GM19025 (cell line): Measurements from ENCODE around the gene ZNF500.
"Not testable (repeated sequence)": the region's sequence is repeated elsewhere in the genome, so short reads cannot be mapped to it uniquely, and the experiment has no call there.

Experiments
- ATAC-seq: cut with Tn5 transposase; IDR thresholded peaks from one replicate; pipeline ENCODE4 v1.9.1; 2021; ENCODE audit warnings: mild to moderate bottlenecking, low read depth, moderate library complexity; ENCODE audit not compliant: unreplicated experiment

ZNF500 gene

GRCh38 chr16:4796982-4797804, 30.2 kb upstream of the ZNF500 start:
- ATAC-seq = no peak

- no peak for ATAC-seq
Measured at GRCh38 chr16:4795828-4796572, 29.0 kb upstream of the ZNF500 start.

GRCh38 chr16:4795181-4795827, 28.3 kb upstream of the ZNF500 start, which contains the start of gene SMIM22:
SMIM22 (plus strand) TSS chr16:4795369; CDS start chr16:4795735, 366 bp downstream.
- ATAC-seq = no peak

GRCh38 chr16:4792951-4793513, 26.1 kb upstream of the ZNF500 start:
- ATAC-seq = no peak

- ATAC-seq = no peak
Measured at GRCh38 chr16:4790871-4791270, 23.9 kb upstream of the ZNF500 start.

- no peak for ATAC-seq
Measured at GRCh38 chr16:4790261-4790660, 23.3 kb upstream of the ZNF500 start.

DNA sequence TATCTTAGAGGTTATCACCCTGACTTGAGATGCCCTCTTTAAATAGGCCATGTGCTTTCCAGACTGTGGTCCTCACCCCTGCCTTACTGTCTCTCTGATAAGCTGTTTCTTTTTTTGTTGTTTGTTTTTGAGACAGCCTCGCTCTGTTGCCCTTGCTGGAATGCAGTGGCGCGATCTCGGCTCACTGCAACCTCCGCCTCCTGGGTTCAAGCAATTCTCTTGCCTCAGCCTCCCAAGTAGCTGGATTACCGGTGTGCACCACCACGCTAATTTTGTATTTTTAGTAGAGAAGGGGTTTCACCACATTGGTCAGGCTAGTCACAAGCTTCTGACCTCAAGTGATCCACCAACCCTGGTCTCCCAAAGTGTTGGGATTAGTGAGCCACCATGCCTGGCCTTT, 21.9 kb upstream of the ZNF500 start:
- ATAC-seq = no peak

GRCh38 chr16:4788489-4788889, 21.5 kb upstream of the ZNF500 start:
- ATAC-seq = no peak

DNA sequence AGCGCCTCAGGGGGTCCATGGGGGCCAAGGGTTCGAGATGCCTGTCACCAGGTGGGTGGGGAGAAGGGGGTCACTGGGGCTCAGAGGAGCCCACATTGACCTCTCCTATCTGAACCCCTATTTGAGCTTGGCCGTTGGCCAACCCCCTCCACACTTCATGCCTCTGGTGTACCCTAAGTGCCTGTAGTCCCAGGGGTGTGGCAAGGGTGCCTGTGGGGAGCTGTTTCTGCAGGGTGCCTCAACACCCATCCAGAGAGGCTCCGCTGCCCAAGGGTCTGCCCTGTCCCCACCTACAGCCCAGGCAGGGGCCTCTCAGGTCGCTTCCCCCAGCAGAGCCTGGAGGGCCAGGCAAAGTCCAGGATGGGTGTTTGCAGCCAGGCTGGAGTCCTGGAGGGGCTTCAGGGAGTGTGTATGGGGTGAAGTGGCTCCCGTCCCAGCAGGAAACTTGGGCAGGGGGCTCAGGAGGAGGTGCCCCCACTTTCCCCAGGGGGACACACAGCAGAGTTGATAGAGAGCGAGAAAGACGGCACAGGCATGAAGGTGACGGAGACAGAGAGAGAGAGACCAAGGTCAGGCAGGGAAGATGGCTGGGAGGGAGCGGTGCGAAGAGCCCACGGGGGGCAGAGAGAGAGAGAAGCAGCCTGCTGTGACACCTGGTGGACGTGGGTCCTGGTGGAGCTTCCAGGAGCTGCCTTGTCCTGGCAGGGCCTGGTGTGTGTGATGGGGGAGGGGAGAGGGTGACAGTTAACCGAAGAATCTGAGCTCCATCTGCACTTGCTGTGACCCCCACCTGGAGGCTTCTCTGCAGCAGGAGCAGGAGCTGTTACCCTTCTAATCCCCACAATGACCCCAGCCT, 20.9 kb upstream of the ZNF500 start, which contains the start of gene SEPTIN12:
Gene SEPTIN12, minus strand, starts transcription at position 719 of the 856 bp plus-strand sequence. Its CDS starts 700 bp downstream, at position 19.
- no peak for ATAC-seq

DNA sequence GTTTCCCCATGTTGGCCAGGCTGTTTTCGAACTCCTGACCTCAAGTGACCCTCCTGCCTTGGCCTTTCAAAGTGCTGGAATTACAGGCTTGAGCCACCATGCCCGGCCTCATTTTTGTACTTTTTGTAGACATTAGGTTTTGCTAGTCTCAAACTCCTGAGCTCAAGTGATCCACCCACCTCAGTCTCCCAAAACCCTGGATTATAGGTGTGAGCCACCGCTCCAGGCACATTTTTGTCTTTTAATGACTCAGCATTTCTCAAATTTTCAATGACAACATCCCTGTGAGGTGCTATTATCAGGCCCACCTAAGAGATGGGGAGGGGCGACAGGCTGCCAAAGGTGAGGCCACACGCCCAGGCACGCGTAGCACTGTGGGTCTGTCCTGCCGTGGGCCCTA, 20.1 kb upstream of the ZNF500 start:
- ATAC-seq = no peak

DNA sequence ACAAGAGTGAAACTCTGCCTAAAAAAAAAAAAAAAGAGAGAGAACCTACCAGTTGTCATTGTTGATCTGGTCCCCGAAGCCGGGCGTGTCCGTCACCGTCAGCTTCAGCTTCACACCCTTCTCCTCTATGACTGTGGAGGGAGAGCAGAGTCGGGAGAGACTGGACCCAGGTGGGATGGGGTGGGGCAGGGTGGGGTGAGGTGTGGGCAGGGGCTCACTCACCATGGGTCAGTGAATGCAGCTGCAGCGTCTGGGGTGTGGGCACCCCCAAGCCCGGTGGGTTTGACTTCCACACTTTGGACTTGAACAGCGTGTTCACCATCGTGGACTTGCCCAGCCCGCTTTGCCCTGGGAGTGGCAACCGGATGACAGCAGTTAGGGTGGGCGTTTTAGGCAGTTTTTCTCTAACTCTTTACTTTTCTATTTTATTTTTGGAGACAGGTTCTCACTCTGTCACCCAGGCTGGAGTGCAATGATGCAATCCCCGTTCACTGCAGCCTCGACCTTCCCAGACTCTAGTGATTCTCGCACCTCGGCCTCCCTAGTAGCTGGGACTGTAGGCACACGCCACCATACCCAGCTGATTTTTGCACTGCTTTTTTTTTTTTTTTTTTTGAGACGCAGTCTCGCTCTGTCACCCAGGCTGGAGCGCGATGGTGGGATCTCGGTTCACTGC, 18.9 kb upstream of the ZNF500 start:
- ATAC-seq = no peak

- ATAC-seq = not testable (repeated sequence)
Measured at GRCh38 chr16:4784444-4784987, 17.6 kb upstream of the ZNF500 start.

DNA sequence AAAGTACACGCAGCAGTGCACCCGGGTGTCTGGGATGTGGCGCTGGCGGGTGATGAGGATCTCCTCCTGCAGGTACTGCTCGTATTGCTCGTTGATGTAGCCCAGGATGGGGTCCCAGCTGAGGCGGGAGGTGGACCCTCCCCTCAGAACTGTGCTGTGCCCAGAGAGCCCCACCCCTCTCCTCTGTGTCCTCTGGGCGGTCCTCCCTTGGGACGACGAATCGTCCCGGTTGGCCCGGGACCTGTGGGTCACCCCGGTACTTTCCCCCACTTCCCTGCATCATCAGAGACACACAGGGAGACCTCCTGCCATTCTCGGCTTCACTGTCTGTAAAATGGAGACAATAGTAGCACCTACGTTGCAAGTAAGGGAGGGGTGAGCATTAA, 17.0 kb upstream of the ZNF500 start:
- ATAC-seq = no peak

GRCh38 chr16:4783251-4783950, 16.4 kb upstream of the ZNF500 start:
- no peak for ATAC-seq

GRCh38 chr16:4780235-4780634, 13.3 kb upstream of the ZNF500 start:
- no peak for ATAC-seq

- ATAC-seq = no peak
Measured at GRCh38 chr16:4778050-4778392, 11.1 kb upstream of the ZNF500 start.

DNA sequence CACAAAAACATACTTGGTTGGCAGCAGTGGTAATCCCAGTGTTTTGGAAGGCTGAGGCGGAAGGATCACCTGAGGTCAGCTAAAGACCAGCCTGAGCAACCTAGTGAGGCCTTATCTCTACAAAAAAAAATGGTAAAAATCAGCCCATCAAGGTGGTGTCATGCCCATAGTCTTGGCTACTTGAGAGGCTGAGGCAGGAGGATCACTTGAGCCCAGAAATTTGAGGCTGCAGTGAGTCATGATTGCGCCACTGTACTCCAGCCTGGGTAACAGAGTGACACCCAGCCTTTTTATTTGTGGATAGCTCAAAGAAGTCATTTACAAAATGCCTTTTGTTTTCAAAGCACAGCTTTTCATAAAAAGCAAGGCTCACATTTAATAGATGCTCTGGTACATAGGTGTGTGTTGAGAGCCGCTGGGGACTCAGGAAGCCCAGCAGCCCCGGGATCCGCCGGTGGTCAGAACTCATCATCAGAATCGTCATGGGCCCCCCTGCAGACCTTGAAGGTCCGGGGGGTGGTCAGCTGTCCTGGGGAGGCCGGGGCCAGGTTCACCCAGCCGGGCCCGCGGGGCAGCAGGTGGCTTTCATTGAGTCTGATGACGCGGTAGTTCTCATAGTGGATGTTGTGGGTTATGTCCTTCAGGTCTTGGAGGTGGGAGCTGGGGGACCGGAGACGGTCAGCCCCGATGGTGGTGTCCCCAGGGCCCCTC, 10.5 kb upstream of the ZNF500 start:
- ATAC-seq = no peak

GRCh38 chr16:4776141-4776705, 9.3 kb upstream of the ZNF500 start:
- no peak for ATAC-seq
